GM10266 (cell line): ENCODE results near the gene KDM1B.
"Not testable (repeated sequence)": the region's sequence is repeated elsewhere in the genome, so short reads cannot be mapped to it uniquely, and the experiment has no call there.

Experiments used
- DNase-seq: peaks from one replicate; pipeline ENCODE4 v3.0.0; 2012; ENCODE audit errors: extremely low spot score
- TF ChIP-seq, protein P1 (sequence below): IDR thresholded peaks from 2 replicates; pipeline ENCODE4 v1.5.1; 2012; ENCODE audit warnings: mild to moderate bottlenecking, low read depth; ENCODE audit not compliant: control insufficient read depth, insufficient read depth; ENCODE audit errors: missing control alignments

The KDM1B gene

GRCh38 chr6:18189196-18189595 lies 34.0 kb downstream of the KDM1B start:
- TF ChIP-seq, protein P1, sequence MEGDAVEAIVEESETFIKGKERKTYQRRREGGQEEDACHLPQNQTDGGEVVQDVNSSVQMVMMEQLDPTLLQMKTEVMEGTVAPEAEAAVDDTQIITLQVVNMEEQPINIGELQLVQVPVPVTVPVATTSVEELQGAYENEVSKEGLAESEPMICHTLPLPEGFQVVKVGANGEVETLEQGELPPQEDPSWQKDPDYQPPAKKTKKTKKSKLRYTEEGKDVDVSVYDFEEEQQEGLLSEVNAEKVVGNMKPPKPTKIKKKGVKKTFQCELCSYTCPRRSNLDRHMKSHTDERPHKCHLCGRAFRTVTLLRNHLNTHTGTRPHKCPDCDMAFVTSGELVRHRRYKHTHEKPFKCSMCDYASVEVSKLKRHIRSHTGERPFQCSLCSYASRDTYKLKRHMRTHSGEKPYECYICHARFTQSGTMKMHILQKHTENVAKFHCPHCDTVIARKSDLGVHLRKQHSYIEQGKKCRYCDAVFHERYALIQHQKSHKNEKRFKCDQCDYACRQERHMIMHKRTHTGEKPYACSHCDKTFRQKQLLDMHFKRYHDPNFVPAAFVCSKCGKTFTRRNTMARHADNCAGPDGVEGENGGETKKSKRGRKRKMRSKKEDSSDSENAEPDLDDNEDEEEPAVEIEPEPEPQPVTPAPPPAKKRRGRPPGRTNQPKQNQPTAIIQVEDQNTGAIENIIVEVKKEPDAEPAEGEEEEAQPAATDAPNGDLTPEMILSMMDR: no peak
- DNase-seq: no peak

DNA sequence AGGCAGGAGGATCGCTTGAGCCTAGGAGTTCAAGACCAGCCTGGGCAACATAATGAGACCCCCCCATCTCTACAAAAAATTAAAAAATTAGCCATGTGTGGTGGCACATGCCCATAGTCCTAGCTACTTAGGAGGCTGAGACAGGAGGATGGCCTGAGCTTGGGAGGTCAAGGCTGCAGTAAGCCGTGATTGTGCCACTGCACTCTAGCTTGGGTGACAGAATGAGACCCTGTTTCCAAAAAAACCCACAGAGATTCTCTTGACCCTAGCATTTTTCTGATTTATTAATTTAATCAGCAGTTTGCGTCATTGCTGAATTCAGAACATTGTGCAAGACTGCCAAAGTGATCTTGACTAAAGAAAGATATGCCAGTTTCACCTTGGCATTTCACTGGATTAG lies 36.8 kb downstream of the KDM1B start:
- DNase-seq: no peak
- TF ChIP-seq, protein P1: no peak

GRCh38 chr6:18203786-18204185 lies 48.6 kb downstream of the KDM1B start:
- TF ChIP-seq, protein P1: no peak
- no peak for DNase-seq

GRCh38 chr6:18204691-18205090 lies 49.5 kb downstream of the KDM1B start:
- TF ChIP-seq, protein P1: no peak
- no peak for DNase-seq

- TF ChIP-seq, protein P1: no peak
- no peak for DNase-seq
Observed at GRCh38 chr6:18206591-18206990, 51.4 kb downstream of the KDM1B start.

- TF ChIP-seq, protein P1: no peak
- DNase-seq: no peak
Observed at GRCh38 chr6:18207438-18207837, 52.2 kb downstream of the KDM1B start.

- no peak for DNase-seq
- TF ChIP-seq, protein P1: no peak
Observed at GRCh38 chr6:18207949-18208348, 52.7 kb downstream of the KDM1B start.

GRCh38 chr6:18208778-18209177 lies 53.6 kb downstream of the KDM1B start:
- not testable (repeated sequence) for DNase-seq
